HUES6 (cell line): ENCODE results near the gene GLT1D1.

ENCODE experiments used
- H3K27ac ChIP-seq: 2 replicates; pipeline ENCODE4 v1.7.0; 2013; ENCODE audit warnings: low read depth, mild to moderate bottlenecking, low read length, inconsistent platforms
- H3K27me3 ChIP-seq: 2 replicates; pipeline ENCODE4 v1.6.1; 2013; ENCODE audit warnings: low read length; ENCODE audit not compliant: control insufficient read depth, insufficient read depth
- H3K36me3 ChIP-seq: 2 replicates; pipeline ENCODE4 v1.6.1; 2013; ENCODE audit warnings: low read length; ENCODE audit not compliant: control insufficient read depth, insufficient read depth
- H3K4me1 ChIP-seq: 2 replicates; pipeline ENCODE4 v1.6.1; 2013; ENCODE audit warnings: low read length; ENCODE audit not compliant: control insufficient read depth, insufficient read depth
- H3K4me3 ChIP-seq: 2 replicates; pipeline ENCODE4 v1.5.1; 2013; ENCODE audit warnings: low read depth, low read length
- H3K9ac ChIP-seq: one replicate; pipeline ENCODE4 v1.6.1; 2013; ENCODE audit warnings: mild to moderate bottlenecking, low read length
- H3K9me3 ChIP-seq: 2 replicates; pipeline ENCODE4 v1.6.1; 2013; ENCODE audit warnings: low read depth, low read length; ENCODE audit not compliant: control insufficient read depth, insufficient read depth

The GLT1D1 gene

DNA sequence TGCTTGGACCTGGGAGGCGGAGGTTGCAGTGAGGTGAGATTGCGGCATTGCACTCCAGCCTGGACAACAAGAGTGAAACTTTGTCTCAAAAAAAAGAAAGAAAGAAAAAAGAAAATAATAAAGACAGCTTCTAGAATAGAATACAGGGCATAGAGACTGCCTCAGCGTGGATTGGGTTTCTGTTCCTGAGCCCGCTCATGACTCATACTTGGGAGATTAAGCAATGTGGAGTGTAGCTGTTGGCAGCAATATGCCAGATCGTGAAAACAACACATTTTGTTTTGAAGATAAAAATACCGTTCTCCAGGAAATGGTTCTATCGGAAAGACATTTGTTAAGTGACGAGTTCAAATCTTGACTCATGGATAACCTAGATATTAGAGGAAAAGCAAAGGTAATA lies 67.2 kb downstream of the GLT1D1 start:
- Histone ChIP-seq H3K9ac (no peak overlapping the region), H3K27me3 (no peaks in the 10 kb centered on the region), H3K4me1 (no peaks in the 10 kb centered on the region), H3K27ac (no peak overlapping the region), H3K4me3 (no peak overlapping the region), H3K36me3 (no peaks in the 10 kb centered on the region), H3K9me3 (no peaks in the 10 kb centered on the region)

DNA sequence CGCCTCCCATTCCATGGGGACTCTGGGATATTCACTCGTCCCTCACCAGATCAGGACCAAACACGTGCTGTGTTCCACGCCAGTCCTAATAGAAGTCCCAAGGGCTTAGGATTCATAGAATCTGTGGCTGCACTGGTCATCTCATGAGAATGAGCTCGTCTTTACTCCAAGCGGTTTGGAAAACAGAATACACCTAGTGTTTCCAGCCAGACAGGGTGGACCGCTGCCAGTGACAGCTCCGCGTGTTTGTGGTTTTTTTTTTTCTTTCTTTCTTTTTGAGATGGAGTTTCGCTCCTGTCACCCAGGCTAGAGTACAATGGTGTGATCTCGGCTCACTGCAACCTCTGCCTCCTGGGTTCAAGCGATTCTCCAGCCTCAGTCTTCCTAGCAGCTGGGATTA lies 75.1 kb downstream of the GLT1D1 start:
- no peaks in the 10 kb centered on the region for H3K9me3 ChIP-seq
- no peaks in the 10 kb centered on the region for H3K36me3 ChIP-seq
- H3K4me1 ChIP-seq = no peaks in the 10 kb centered on the region
- H3K4me3 ChIP-seq = no peak overlapping the region
- H3K9ac ChIP-seq = no peak overlapping the region
- H3K27me3 ChIP-seq = no peaks in the 10 kb centered on the region
- H3K27ac ChIP-seq = no peak overlapping the region

DNA sequence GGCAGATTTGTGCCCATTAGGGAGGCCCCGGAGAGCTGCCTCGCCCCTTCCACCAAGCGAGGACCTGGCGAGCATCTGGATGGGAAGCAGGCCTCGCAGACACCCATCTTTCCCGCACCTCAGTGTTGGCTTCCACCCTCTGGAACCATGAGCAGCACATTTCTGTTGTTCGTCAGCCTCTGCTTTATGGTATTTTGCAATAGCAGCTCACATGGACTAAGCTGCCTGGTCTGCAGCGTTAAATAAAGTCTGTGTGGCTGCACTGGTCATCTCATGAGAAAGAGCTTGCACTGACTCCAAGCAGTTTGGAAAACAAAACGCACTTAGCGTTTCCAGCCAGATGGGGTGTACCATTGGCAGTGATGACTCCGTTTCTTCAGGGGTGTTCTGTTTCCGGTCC lies 75.8 kb downstream of the GLT1D1 start:
- Histone ChIP-seq H3K9me3 (no peaks in the 10 kb centered on the region), H3K4me1 (no peaks in the 10 kb centered on the region), H3K4me3 (no peak overlapping the region), H3K9ac (no peak overlapping the region), H3K27me3 (no peaks in the 10 kb centered on the region), H3K36me3 (no peaks in the 10 kb centered on the region), H3K27ac (no peak overlapping the region)

DNA sequence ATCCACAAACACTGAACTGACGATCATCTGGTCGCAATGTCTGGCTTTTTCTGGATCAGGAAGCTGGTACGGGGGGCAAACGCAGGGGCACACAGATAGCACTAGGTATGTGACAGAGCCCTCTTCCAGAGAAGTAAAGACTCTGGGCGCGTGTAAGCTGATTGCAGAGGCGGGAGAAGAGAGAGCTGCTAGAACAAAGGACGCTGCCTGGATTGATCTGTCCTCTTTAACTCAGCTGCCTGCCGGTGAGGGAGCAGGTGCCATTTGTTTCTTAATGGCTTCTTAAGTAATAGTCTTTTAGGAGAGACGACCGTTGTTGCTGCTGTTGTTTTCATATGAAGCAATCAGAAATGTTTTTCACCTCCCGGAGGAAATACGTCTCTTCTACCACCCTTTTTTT lies 77.3 kb downstream of the GLT1D1 start:
- no peaks in the 10 kb centered on the region for H3K27me3 ChIP-seq
- H3K4me3 ChIP-seq = no peak overlapping the region
- no peaks in the 10 kb centered on the region for H3K4me1 ChIP-seq
- H3K9me3 ChIP-seq = no peaks in the 10 kb centered on the region
- no peaks in the 10 kb centered on the region for H3K36me3 ChIP-seq
- no peak overlapping the region for H3K9ac ChIP-seq
- no peak overlapping the region for H3K27ac ChIP-seq

DNA sequence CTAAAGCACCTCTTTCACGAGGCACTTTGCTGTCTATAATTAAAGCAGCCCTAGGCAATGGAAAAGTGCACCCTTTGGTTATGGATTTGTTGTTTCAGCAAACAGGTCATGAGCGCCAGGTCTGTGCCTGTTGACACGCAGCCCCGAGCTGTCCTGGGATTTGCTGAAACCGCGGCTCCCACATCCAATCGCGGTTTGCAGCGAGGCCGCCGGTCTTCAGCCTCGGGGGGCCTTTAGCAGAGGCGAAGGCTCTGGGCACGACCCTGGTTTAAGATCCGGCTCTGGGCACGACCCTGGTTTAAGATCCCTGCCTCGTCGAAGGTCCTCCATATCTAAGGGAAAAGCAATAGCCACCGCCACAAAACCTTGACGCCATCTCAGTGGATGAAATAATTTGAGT lies 79.2 kb downstream of the GLT1D1 start:
- no peaks in the 10 kb centered on the region for H3K4me1 ChIP-seq
- H3K36me3 ChIP-seq = no peaks in the 10 kb centered on the region
- H3K9me3 ChIP-seq = no peaks in the 10 kb centered on the region
- H3K9ac ChIP-seq = no peak overlapping the region
- no peak overlapping the region for H3K4me3 ChIP-seq
- H3K27ac ChIP-seq = no peak overlapping the region
- no peaks in the 10 kb centered on the region for H3K27me3 ChIP-seq

DNA sequence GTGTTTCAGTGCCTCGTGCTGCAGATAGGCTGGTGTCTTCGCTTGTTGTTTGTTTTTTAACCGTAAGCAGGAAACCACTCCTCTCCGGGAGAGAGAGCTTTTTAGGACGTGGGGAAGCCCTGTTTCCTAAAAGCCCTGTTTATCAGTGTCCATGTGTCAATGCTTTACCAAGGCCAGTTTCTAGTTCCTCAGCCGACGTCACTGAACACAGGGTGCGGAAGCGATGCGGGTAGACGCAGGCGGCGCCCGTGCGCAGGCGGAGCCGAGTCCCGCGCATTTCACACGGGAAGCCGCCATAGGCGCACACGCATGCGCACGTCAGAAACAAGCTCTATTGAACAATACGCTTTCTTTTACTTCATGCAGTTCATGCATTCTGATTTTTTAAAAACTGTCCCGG lies 79.8 kb downstream of the GLT1D1 start:
- no peak overlapping the region for H3K9ac ChIP-seq
- H3K4me1 ChIP-seq = no peaks in the 10 kb centered on the region
- H3K4me3 ChIP-seq = no peak overlapping the region
- no peak overlapping the region for H3K27ac ChIP-seq
- no peaks in the 10 kb centered on the region for H3K36me3 ChIP-seq
- no peaks in the 10 kb centered on the region for H3K27me3 ChIP-seq
- H3K9me3 ChIP-seq = no peaks in the 10 kb centered on the region

DNA sequence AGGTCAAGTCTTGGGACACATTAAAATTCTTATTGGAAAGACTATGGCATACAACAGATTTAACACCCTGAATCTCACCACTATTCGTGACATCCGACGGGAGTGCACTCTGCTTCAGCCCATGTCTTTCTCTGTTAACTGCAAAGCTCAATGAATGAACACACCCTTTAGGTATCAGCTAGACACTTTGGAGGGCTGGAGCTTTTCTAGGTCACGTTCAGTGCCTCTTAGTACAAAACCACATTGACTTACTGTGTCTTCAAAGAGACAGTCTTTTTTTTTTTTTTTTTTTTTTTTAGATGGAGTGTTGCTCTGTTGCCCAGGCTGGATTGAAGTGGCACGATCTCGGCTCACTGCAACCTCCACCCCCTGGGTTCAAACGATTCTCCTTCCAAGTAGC lies 80.6 kb downstream of the GLT1D1 start:
- no peaks in the 10 kb centered on the region for H3K27me3 ChIP-seq
- H3K9me3 ChIP-seq = no peaks in the 10 kb centered on the region
- H3K27ac ChIP-seq = no peak overlapping the region
- no peak overlapping the region for H3K9ac ChIP-seq
- H3K36me3 ChIP-seq = no peaks in the 10 kb centered on the region
- no peaks in the 10 kb centered on the region for H3K4me1 ChIP-seq
- H3K4me3 ChIP-seq = no peak overlapping the region

DNA sequence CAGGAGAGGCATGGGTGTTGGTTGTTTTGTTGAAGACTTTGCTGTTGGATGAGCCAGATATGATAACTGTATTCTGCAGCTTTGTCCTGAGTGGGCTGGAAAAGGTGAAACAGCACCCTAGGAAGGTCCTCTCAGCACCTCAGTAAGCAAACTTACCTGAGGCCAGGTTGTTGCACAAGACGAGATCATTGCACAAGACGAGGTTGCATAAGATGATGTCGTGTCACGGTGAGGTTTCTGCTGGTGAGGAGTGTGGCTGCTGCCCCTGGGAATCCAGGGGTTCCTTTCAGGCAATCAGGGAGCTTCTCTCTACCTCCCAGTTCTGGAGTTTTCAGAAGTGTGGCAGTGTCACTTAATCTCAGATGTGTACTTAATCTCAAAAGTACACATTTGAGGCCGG lies 85.6 kb downstream of the GLT1D1 start:
- no peaks in the 10 kb centered on the region for H3K36me3 ChIP-seq

DNA sequence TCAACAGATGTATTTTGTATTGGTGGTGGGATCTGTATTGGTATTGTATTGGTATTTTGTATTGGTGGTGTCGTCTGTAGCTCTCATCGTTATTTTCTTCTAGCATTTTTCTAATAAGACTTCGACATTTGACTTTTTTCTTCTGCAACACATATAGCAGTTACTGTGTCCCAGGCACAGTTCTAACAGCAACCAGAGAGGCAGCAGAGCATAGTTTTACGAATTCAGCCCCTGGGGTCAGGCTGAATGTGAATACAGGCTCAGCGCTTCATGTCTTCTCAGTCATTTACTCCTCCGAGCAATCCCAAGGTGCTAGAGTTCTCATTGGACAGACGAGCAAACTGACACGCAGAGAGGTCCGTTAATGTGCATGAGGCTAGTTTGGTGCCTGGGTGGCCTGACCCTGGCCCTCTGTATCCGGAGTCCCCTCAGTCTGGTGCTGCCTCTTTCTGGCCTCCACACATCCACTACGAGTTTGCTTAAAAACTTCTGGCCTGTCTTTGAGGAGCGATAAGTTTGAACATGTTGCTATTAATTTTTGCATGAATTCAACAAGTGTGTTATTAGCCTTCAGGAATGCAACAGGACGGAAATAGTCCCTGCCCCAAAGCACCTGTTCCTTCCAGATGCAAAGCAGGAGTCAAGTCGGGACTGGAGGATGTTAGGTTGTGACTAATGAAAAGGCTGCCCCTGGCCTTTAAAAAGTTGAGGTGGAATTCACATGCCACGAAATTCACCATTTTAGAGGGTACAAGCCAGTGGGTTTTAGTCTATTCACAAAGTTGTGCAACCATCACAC lies 87.0 kb downstream of the GLT1D1 start:
- H3K9ac ChIP-seq = no peak overlapping the region
- no peak overlapping the region for H3K27ac ChIP-seq
- no peaks in the 10 kb centered on the region for H3K4me1 ChIP-seq
- no peaks in the 10 kb centered on the region for H3K36me3 ChIP-seq
- H3K27me3 ChIP-seq = no peaks in the 10 kb centered on the region
- no peak overlapping the region for H3K4me3 ChIP-seq
- no peaks in the 10 kb centered on the region for H3K9me3 ChIP-seq

More for the DNA sequence above, 85.6 kb downstream of the GLT1D1 start:
- no peak overlapping the region for H3K27ac ChIP-seq
- no peaks in the 10 kb centered on the region for H3K9me3 ChIP-seq
- H3K4me1 ChIP-seq = no peaks in the 10 kb centered on the region
- H3K9ac ChIP-seq = no peak overlapping the region
- H3K27me3 ChIP-seq = no peaks in the 10 kb centered on the region
- H3K4me3 ChIP-seq = no peak overlapping the region

DNA sequence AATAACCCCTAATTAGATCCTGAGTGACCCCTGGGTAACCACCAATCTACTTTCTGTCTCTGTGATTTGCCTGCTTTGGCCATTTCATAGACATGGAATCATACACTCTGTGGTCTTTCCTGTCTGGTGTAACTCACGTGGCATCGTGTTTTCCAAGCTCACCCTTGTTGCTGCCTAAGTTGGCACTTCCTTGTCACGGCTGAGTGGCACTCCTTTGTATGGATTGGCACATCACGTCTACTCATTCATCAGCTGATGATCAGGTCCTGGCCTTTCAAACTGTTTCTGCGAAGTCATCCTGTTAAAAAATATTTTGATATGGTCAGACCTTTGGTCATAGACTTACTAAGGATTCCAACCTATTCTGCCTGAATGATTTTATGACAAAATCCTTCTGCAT lies 87.7 kb downstream of the GLT1D1 start:
- H3K9ac ChIP-seq = no peak overlapping the region
- no peak overlapping the region for H3K4me3 ChIP-seq
- no peaks in the 10 kb centered on the region for H3K36me3 ChIP-seq
- H3K9me3 ChIP-seq = no peaks in the 10 kb centered on the region
- no peak overlapping the region for H3K27ac ChIP-seq
- H3K27me3 ChIP-seq = no peaks in the 10 kb centered on the region
- no peaks in the 10 kb centered on the region for H3K4me1 ChIP-seq

DNA sequence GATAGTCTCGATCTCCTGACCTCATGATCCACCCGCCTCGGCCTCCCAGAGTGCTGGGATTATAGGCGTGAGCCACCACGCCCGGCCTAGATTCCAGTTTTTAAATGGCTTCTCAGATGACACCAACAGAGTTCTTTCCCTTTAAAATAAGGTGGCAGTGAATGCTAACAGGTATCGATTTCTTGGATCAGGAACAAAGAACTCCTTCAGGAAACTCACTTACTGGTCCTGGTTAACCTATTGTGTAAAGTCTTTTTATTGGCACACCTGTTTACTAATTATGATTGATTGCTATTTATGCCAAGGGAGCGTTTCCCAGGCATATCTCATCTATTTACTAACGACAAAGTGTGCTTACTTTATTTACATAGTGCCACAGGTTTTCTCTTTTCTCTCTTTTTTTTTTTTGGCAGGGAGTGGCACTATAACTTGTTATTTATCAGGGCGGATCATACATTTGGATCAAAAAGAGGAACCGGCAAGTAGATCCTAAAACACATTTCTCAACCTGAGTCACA lies 89.7 kb downstream of the GLT1D1 start:
- Histone ChIP-seq H3K4me3 (no peak overlapping the region), H3K9me3 (no peaks in the 10 kb centered on the region), H3K4me1 (no peaks in the 10 kb centered on the region), H3K36me3 (no peaks in the 10 kb centered on the region), H3K9ac (no peak overlapping the region), H3K27me3 (no peaks in the 10 kb centered on the region), H3K27ac (no peak overlapping the region)
